T-helper 1 cell treated with Interleukin-12 subunit alpha and Interleukin-12 subunit beta and Interleukin-4 antibody, amounts not matched to agents 30 ng/mL and 1 ng/mL, for 36 hours (primary cell): ENCODE measurements around the gene NCKAP5L. TPM values are rescaled to one million over a fixed set of nuclear protein-coding genes. Genes with fewer than 3 reads are reported as not detected.
"Not testable (repeated sequence)": the region's sequence is repeated elsewhere in the genome, so short reads cannot be mapped to it uniquely, and the experiment has no call there.

Source experiments
- intact Hi-C: fragments of 100-400 bp; cut with micrococcal nuclease; formaldehyde crosslinking; loops from one replicate; pipeline ENCODE4 v1.15.1; 2024
- total RNA-seq: library from RNA; stranded (reverse); gene quantifications from 2 replicates; pipeline ENCODE4 v1.2.3, GENCODE V29; 2022

The NCKAP5L gene, protein sequence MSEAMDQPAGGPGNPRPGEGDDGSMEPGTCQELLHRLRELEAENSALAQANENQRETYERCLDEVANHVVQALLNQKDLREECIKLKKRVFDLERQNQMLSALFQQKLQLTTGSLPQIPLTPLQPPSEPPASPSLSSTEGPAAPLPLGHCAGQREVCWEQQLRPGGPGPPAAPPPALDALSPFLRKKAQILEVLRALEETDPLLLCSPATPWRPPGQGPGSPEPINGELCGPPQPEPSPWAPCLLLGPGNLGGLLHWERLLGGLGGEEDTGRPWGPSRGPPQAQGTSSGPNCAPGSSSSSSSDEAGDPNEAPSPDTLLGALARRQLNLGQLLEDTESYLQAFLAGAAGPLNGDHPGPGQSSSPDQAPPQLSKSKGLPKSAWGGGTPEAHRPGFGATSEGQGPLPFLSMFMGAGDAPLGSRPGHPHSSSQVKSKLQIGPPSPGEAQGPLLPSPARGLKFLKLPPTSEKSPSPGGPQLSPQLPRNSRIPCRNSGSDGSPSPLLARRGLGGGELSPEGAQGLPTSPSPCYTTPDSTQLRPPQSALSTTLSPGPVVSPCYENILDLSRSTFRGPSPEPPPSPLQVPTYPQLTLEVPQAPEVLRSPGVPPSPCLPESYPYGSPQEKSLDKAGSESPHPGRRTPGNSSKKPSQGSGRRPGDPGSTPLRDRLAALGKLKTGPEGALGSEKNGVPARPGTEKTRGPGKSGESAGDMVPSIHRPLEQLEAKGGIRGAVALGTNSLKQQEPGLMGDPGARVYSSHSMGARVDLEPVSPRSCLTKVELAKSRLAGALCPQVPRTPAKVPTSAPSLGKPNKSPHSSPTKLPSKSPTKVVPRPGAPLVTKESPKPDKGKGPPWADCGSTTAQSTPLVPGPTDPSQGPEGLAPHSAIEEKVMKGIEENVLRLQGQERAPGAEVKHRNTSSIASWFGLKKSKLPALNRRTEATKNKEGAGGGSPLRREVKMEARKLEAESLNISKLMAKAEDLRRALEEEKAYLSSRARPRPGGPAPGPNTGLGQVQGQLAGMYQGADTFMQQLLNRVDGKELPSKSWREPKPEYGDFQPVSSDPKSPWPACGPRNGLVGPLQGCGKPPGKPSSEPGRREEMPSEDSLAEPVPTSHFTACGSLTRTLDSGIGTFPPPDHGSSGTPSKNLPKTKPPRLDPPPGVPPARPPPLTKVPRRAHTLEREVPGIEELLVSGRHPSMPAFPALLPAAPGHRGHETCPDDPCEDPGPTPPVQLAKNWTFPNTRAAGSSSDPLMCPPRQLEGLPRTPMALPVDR (N-terminal part only)
- 2.8 TPM in 2 replicates for total RNA-seq

- intact Hi-C loops: loop anchor here (1.0 to 10.0 kb wide), 9 partner anchors 11 to 456 kb away; partner anchors contain the start of genes COX14, FMNL3, LIMA1 and MCRS1
Measured at GRCh38 chr12:49828133-49829091, at the start of gene NCKAP5L. Gene NCKAP5L, minus strand, starts transcription at chr12:49828413. Its CDS starts 24,369 bp downstream, at chr12:49804044.

DNA sequence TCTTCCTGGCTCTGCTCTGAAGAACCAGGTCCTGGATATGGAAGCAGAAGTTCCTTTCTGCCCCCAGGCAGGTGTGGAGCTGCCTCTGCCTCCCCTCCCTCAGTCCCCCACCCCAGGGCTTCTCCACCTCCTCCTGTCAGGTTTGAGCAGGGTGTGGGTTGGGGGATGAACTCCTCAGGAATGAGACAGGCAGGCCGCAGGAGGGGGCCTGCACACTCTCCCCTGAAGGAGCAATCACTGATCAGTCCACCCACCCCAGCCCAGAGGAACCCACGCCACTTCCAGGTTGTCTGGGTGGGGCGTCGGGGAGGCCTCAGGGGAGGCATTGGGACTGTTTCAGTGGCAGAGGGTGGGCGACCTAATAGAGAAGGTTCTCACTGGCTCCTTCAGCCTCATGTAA is 48.9 kb upstream of the NCKAP5L start:
- intact Hi-C loops: no loop called here

DNA sequence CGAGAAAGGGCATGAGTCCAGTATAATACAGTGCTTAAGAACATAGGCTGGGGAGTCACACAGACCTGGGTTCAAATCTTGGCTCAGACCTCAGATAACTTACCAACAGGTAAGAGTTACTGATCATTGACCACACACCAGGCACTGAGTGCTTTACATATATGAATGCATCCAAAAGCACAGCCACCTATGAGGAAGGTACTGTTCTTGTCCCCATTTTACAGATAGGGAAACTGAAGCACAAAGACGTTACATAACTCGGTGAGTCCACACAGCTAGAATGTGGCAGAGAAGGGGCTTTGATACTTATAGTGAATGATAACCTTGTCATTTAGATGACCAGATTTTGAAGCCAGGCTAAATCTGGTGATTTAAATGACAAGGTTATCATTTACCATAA is 47.9 kb upstream of the NCKAP5L start:
- intact Hi-C loops: no loop called here

DNA sequence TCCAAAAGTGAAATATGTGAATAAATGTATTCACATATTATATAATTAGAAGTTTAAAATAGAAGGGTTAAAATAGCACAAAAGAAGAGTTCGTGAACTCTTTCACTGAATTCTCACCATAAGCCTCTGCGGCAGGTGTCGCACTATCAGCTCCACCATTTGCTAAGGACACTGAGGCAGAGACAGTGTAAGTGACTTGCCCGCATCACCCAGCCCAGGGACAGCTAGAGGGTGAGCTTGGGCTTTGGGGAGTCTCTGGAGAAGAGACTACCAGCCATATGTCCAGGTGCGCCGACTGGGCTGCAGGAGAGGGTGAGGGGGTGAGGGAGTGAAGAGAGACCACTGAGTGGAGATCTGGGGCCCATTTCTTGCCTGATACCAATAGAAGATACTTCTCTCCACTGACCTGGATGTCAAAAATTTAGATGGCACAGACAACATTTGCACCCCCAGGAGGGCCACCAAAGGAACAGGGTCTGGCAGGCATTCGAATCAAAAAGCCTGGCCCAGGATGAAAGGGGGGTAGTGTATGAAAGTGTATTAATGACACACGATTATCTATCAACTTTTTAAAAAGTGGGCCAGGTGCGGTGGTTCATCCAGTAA is 47.0 kb upstream of the NCKAP5L start:
- intact Hi-C loops: no loop called here

GRCh38 chr12:49874142-49874897 is 46.1 kb upstream of the NCKAP5L start:
- intact Hi-C loops: no loop called here

- intact Hi-C loops: no loop called here
Measured at GRCh38 chr12:49873361-49873934, 45.2 kb upstream of the NCKAP5L start.

DNA sequence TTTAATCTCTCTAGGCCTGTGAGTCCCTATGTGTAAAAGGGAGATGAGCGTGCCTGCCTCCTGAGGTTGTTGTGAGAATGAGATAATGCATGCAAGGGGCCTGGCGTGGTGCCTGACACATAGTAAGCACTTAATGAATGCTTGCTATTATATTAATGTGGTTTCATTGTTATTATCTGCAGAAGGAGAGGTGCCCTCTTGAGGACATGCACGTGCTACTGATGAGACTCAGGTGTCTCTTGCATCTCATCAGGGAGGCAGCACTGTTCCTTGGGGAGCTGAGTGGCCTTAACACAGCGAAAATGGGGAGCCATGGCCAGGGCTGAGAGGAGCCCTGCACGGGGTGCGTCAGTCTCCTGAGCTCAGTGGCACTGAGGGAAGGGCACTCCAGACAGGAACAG is 44.6 kb upstream of the NCKAP5L start:
- intact Hi-C loops: no loop called here

DNA sequence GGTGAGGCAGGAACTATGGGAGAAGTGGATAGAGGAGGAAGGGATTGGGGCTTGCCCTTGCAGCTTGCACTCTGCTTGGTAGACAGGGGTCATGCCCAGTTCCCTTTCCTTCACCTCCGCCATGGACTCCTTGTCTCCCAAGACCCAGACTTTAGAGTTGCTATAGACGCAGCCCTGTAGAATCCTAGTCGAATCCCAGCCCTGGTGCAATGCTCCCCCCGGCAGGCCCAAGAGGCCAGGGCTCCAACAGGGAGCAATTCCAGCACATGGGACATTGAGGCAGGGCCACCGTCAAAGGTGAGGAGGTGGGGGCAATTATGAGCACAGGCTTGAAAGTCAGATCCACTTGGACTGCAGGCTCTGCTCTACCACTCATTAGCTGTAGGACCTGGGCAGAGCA is 44.2 kb upstream of the NCKAP5L start:
- intact Hi-C loops: no loop called here

DNA sequence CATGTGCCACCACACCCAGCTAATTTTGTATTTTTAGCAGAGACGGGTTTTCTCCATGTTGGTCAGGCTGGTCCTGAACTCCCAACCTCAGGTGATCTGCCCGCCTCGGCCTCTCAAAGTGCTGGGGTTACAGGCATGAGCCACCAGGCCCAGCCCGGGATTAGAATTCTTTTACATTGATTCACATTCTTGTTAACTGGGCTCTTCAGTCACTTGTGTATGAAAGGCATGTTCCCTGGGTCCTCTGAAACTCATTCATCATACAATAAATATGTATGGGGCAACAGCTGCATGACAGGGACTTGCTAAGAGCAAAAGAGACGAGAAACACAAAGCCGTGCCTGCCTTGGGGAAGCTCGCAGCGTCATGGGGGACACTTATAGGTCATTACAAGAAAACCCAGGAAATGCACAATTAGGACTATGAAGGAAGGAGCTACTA is 43.6 kb upstream of the NCKAP5L start:
- intact Hi-C loops: not testable (repeated sequence)

GRCh38 chr12:49871263-49871561 is 43.0 kb upstream of the NCKAP5L start:
- intact Hi-C loops: no loop called here

DNA sequence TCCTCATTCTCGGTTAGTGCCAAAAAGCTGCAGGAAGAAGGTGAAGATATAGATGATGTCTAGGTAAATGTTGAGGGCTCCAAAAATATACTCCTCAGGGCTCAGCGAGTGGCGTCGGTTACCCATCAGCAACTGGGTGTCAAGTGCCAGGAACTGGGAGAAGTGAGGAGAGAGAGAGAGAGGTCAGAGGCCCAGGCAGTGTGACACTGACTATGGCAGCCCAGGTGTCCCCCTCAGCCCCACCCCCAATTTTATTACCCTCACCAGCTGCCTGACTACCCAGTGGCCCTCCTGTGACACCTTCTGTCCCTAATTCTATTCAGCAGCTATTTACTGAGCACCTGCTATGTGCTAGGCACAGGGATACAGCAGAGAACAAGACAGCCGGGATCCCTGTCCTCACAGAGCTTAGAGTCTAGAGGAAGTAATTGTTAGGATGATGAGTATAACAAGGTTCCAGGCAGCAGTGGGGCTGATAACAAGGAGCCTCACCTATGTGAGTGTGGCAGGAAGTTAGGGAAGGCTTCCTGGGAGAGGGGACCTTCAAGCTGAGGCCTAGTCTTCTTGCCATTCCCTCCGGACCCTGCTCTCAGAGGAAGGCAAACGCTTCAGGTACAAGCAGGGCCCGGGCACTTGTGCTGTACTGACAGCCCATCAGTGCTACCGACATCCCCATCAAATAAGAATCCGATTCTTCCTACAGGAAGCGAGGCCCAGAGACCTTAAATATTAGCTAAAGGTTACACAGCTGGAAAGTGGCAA is 42.5 kb upstream of the NCKAP5L start:
- intact Hi-C loops: no loop called here

DNA sequence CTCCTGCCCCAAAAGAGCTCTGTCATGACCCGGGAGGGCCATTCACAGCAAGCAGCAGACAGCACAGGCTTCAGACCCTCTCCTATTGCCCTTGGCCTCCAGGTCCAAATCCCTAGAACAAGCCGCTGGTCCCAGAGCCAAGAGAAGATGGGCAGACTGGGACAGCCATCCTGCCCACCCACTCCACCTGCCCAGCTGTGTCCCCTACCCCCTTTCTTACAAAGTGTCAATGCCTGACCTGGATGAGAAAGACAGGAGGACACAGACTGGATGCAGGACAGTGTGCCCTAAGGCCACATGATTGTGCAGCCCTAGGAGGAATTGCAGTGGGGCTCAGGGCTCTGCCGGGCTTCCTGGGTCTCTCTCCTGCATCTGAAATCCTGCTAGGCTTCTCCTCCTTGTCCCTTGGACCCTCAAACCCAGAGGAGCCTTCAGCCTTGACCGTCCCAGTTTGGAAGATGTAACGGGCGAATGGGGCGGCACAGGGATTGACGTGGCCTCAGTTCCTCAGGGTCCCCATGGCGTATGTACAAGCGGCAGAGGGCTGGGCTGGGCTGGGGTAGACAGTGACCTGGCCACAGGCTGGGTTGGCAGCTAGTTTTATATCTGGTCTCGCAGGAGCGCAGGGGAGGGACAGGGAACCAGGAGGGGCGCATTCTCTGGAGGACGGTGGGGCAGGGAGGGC is 41.7 kb upstream of the NCKAP5L start:
- intact Hi-C loops: loop anchor here (5.0 kb wide), 1 partner anchor 97 kb away; no protein-coding TSS in a partner anchor

GRCh38 chr12:49868952-49869815 is 41.0 kb upstream of the NCKAP5L start:
- intact Hi-C loops: loop anchor here (5.0 kb wide), 1 partner anchor 98 kb away; no protein-coding TSS in a partner anchor

DNA sequence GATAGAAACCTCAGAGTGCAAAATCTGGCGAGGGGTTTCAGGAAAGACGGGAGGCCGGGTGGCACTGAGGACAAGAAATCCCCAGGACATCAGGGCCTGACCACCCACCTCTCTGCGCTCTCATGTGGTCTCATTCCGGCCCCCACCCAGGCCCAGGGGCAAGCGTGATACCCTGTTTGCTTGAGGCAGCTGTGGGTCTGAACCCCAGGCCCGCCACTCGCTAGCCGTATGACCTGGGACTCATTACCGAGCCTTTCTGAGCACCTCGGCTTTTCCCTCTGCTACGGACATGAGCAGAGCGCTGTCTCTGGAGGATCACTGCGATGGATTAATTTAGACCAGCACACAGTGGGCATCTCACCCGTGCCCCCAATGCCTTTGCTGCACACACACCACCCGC is 40.2 kb upstream of the NCKAP5L start:
- intact Hi-C loops: loop anchor here (5.0 kb wide), 1 partner anchor 99 kb away; no protein-coding TSS in a partner anchor

DNA sequence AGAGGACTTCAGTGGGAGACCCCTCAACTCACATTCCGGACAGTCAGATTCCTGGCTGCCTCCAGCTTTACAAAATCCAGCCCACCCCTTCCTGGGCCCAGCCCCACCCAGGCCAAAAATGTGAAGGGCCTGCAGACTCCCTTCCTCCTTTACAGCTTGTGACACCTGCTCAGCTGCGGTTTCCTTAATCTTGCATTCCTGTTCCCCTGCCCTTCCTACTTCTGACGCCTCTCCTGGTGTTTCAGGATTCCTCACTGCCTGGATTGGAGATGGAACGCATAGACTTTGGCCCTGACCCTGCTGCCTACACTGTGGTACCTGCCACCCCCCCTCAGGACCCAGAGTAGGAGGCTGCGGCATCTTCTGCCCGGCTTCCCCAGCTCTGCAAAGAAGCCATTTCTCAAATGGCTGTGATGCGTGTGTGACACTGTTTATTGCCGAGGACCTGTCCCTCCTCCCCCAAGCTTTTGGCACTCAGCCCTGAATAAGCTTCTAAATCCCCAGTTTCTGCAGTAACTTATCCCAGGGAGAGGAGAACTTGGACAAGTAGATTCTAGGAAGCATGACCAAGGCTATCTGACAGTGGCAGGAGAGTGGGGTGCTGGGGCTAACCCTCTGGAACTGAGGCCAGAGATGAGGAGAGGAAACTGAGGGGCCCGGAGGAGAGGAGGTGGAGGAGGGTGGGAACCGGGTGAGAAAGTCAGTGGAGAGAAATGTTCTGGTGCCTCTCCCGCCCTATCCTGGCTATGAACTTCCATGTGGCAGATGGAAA is 39.5 kb upstream of the NCKAP5L start:
- intact Hi-C loops: loop anchor here (1.0 to 5.0 kb wide), 2 partner anchors 91 to 100 kb away; no protein-coding TSS in a partner anchor
